H9 (cell line): Measurements from ENCODE around the gene FBN3. TPM values are rescaled to one million over a fixed set of nuclear protein-coding genes. Genes with fewer than 3 reads are reported as not detected.

Source experiments
- DNase-seq: peaks from one replicate; pipeline ENCODE4 v3.0.0-alpha.2; 2017
- H2AFZ ChIP-seq: one replicate; pipeline ENCODE4 v1.6.1; 2013; ENCODE audit warnings: mild to moderate bottlenecking, low read length, control low read depth, moderate library complexity
- H2AK5ac ChIP-seq: 2 replicates; pipeline ENCODE4 v1.6.1; 2013; ENCODE audit warnings: low read length, control low read depth, mixed read lengths; ENCODE audit not compliant: insufficient read length
- H2BK120ac ChIP-seq: one replicate; pipeline ENCODE4 v1.6.1; 2013; ENCODE audit warnings: low read depth, mild to moderate bottlenecking, low read length, control low read depth, inconsistent platforms; ENCODE audit not compliant: poor library complexity, severe bottlenecking
- H2BK12ac ChIP-seq: 2 replicates; pipeline ENCODE4 v1.6.1; 2013; ENCODE audit warnings: low read length, control low read depth, mixed read lengths, low read depth; ENCODE audit not compliant: insufficient read length
- H2BK15ac ChIP-seq: 2 replicates; pipeline ENCODE4 v1.6.1; 2013; ENCODE audit warnings: low read depth, low read length, control low read depth
- H2BK20ac ChIP-seq: one replicate; pipeline ENCODE4 v1.6.1; 2013; ENCODE audit warnings: low read depth, mild to moderate bottlenecking, low read length, control low read depth, inconsistent platforms; ENCODE audit not compliant: poor library complexity, severe bottlenecking
- H2BK5ac ChIP-seq: 2 replicates; pipeline ENCODE4 v1.6.1; 2013; ENCODE audit warnings: low read length, control low read depth, mixed read lengths; ENCODE audit not compliant: insufficient read length
- H3K14ac ChIP-seq: 2 replicates; pipeline ENCODE4 v1.6.1; 2013; ENCODE audit warnings: low read length, control low read depth; ENCODE audit not compliant: insufficient read depth
- H3K18ac ChIP-seq: 2 replicates; pipeline ENCODE4 v1.6.1; 2013; ENCODE audit warnings: low read depth, mild to moderate bottlenecking, mixed read lengths, low read length, control low read depth; ENCODE audit not compliant: insufficient read length
- H3K23ac ChIP-seq: 2 replicates; pipeline ENCODE4 v1.6.1; 2013; ENCODE audit warnings: low read length, control low read depth, mixed read lengths, low read depth; ENCODE audit not compliant: insufficient read length
- H3K23me2 ChIP-seq: 2 replicates; pipeline ENCODE4 v1.6.1; 2013; ENCODE audit warnings: low read depth, mild to moderate bottlenecking, mixed read lengths, low read length, control low read depth; ENCODE audit not compliant: insufficient read length, poor library complexity, severe bottlenecking
- H3K27ac ChIP-seq: 2 replicates; pipeline ENCODE4 v1.5.1; 2013; ENCODE audit warnings: low read length, control low read depth, mixed read lengths, low read depth; ENCODE audit not compliant: insufficient read length
- H3K27me3 ChIP-seq: 2 replicates; pipeline ENCODE4 v1.6.1; 2013; ENCODE audit warnings: low read length, control low read depth, inconsistent platforms; ENCODE audit not compliant: insufficient read depth
- H3K4ac ChIP-seq: 2 replicates; pipeline ENCODE4 v1.6.1; 2013; ENCODE audit warnings: low read depth, mild to moderate bottlenecking, control low read depth, inconsistent platforms, low read length, moderate library complexity
- H3K4me1 ChIP-seq: 2 replicates; pipeline ENCODE4 v1.6.1; 2013; ENCODE audit warnings: low read length, control low read depth, inconsistent platforms; ENCODE audit not compliant: insufficient read depth
- H3K4me2 ChIP-seq: 2 replicates; pipeline ENCODE4 v1.6.1; 2013; ENCODE audit warnings: low read length, control low read depth, mixed read lengths; ENCODE audit not compliant: insufficient read length, insufficient read depth
- H3K56ac ChIP-seq: 2 replicates; pipeline ENCODE4 v1.6.1; 2013; ENCODE audit warnings: low read depth, mild to moderate bottlenecking, mixed read lengths, low read length, control low read depth; ENCODE audit not compliant: insufficient read length
- H3K79me1 ChIP-seq: 2 replicates; pipeline ENCODE4 v1.6.1; 2013; ENCODE audit warnings: low read depth, mild to moderate bottlenecking, moderate library complexity, low read length, control low read depth, inconsistent platforms; ENCODE audit not compliant: insufficient read depth, poor library complexity, severe bottlenecking
- H3K79me2 ChIP-seq: 2 replicates; pipeline ENCODE4 v1.6.1; 2013; ENCODE audit warnings: low read length, control low read depth, inconsistent platforms; ENCODE audit not compliant: insufficient read depth
- H3K9ac ChIP-seq: 2 replicates; pipeline ENCODE4 v1.6.1; 2013; ENCODE audit warnings: low read length, control low read depth, mixed read lengths; ENCODE audit not compliant: insufficient read length; ENCODE audit errors: extremely low read depth
- H3K9me3 ChIP-seq: one replicate; pipeline ENCODE4 v1.6.1; 2013; ENCODE audit warnings: low read depth, low read length, inconsistent platforms; ENCODE audit not compliant: control insufficient read depth
- H3T11ph ChIP-seq: one replicate; pipeline ENCODE4 v1.6.1; 2013; ENCODE audit warnings: mild to moderate bottlenecking, low read length, control low read depth, inconsistent platforms
- H4K20me1 ChIP-seq: one replicate; pipeline ENCODE4 v1.6.1; 2013; ENCODE audit not compliant: control insufficient read depth, insufficient read length, insufficient read depth
- H4K5ac ChIP-seq: 2 replicates; pipeline ENCODE4 v1.6.1; 2013; ENCODE audit warnings: low read depth, mild to moderate bottlenecking, mixed read lengths, low read length, control low read depth; ENCODE audit not compliant: insufficient read length
- H4K8ac ChIP-seq: replicated peaks from 2 replicates; pipeline ENCODE4 v1.6.1; 2013; ENCODE audit warnings: low read length, control low read depth, mixed read lengths, low read depth; ENCODE audit not compliant: insufficient read length
- H4K91ac ChIP-seq: 2 replicates; pipeline ENCODE4 v1.6.1; 2013; ENCODE audit warnings: low read depth, mild to moderate bottlenecking, moderate library complexity, mixed read lengths, low read length, control low read depth; ENCODE audit not compliant: insufficient read length
- H3K27ac Mint-ChIP-seq, 3 experiments: 2 replicates in 2 of 3; 3 replicates in 1 of 3; pipeline ENCODE4 v1.8.0; 2020 to 2021; ENCODE audit warnings: mixed read lengths in 3 of 3, mild to moderate bottlenecking in 1 of 3, moderate library complexity in 1 of 3
- H3K27me3 Mint-ChIP-seq: 2 replicates; pipeline ENCODE4 v1.8.0; 2021; ENCODE audit warnings: low read depth, mild to moderate bottlenecking, moderate library complexity, mixed read lengths
- H3K36me3 Mint-ChIP-seq, 3 experiments: 2 replicates in 2 of 3; 3 replicates in 1 of 3; pipeline ENCODE4 v1.8.0; 2020 to 2021; ENCODE audit warnings: low read depth in 3 of 3, mixed read lengths in 3 of 3; ENCODE audit not compliant: insufficient read depth in 1 of 3
- H3K4me1 Mint-ChIP-seq, 2 experiments: 2 replicates each; pipeline ENCODE4 v1.8.0; 2020; ENCODE audit warnings: mixed read lengths in 2 of 2
- H3K4me3 Mint-ChIP-seq, 2 experiments: 2 replicates in 1 of 2; 3 replicates in 1 of 2; pipeline ENCODE4 v1.8.0; 2020 to 2021; ENCODE audit warnings: mild to moderate bottlenecking in 2 of 2, mixed read lengths in 2 of 2, moderate library complexity in 1 of 2
- H3K9me3 Mint-ChIP-seq, 2 experiments: 2 replicates in 1 of 2; 3 replicates in 1 of 2; pipeline ENCODE4 v1.8.0; 2020; ENCODE audit warnings: mild to moderate bottlenecking in 2 of 2, mixed read lengths in 2 of 2, moderate library complexity in 1 of 2
- WGBS: extraction: QIAGEN DNeasy Blood & Tissue Kit; methylation state at CpG from one replicate; pipeline ENCODE4 v1.1.7; 2013; ENCODE audit warnings: missing lambda C conversion rate, low lambda C conversion rate, mixed read lengths; ENCODE audit not compliant: insufficient read length; ENCODE audit errors: extremely low coverage; 5-methylcytosine and 5-hydroxymethylcytosine counted together
- total RNA-seq: library from RNA; stranded (reverse); gene quantifications from 2 replicates; pipeline ENCODE4 v1.2.1, GENCODE V29; 2021
- TF ChIP-seq, protein P1 (sequence below): fragments of 200-600 bp; sonication (generic); conservative IDR thresholded peaks from 3 replicates; pipeline ENCODE4 v1.8.0; 2021; ENCODE audit warnings: antibody characterized with exemption, mild to moderate bottlenecking

Gene FBN3
- total RNA-seq, 1 experiment from 2014 or later: 31.0 TPM

DNA sequence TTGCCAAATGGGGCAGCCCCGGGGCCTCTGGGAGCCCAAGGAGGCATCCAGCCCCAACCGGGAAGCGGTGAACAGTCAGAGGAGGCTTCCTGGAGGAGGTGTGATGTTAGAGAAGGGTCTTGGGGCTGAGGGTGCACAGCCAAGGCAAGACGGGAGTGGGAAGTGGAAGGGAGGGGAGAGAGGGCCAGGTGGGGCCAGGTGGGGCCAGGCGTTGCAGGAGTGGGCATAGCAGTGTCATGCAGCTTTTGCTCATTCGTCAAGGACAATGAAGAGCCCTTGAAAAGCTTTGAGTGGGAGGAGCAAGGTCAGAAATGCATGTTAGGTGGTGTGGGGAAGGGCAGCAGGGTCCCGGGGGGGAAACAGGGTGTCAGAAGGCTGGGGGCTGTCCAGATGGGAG lies 1.8 kb downstream of the FBN3 start:
- Histone ChIP-seq H3K79me1 (no peaks in the 10 kb centered on the region), H2BK20ac (no peak overlapping the region), H4K5ac (no peak overlapping the region), H2AK5ac (no peak overlapping the region), H3K23ac (no peak overlapping the region), H4K20me1 (no peaks in the 10 kb centered on the region), H3K27me3 (no peaks in the 10 kb centered on the region), H2BK5ac (no peak overlapping the region), H2AFZ (no peak overlapping the region), H3T11ph (no peak overlapping the region), H3K23me2 (peaks cover 6% of the 10 kb centered on the region), H2BK12ac (no peak overlapping the region), H3K56ac (no peak overlapping the region), H3K4me2 (no peak overlapping the region), H4K91ac (no peak overlapping the region), H3K4ac (no peak overlapping the region), H3K18ac (no peak overlapping the region), H3K27ac (no peak overlapping the region), H3K9ac (no peak overlapping the region), H4K8ac (no peak overlapping the region), H3K79me2 (no peaks in the 10 kb centered on the region), H2BK120ac (no peak overlapping the region), H2BK15ac (no peak overlapping the region), H3K9me3 (no peaks in the 10 kb centered on the region), H3K4me1 (no peaks in the 10 kb centered on the region), H3K14ac (no peak overlapping the region)
- no CpG with 5 or more reads among the region's 7 CpGs for WGBS
- Mint-ChIP-seq H3K4me1 (peaks cover 32 to 47% of the 10 kb centered on the region in 2 experiments), H3K27ac (peak overlapping the region in 2 of 3 experiments; percentile 61 to 86; a peak in 2 of 7 replicates), H3K36me3 (peaks cover 0 to 15% (median 9%) of the 10 kb centered on the region in 3 experiments; a peak in 3 of 7 replicates), H3K4me3 (peak overlapping the region; percentile 77 to 84), H3K9me3 (no peaks in the 10 kb centered on the region), H3K27me3 (peaks cover 3% of the 10 kb centered on the region)
- TF ChIP-seq, protein P1, sequence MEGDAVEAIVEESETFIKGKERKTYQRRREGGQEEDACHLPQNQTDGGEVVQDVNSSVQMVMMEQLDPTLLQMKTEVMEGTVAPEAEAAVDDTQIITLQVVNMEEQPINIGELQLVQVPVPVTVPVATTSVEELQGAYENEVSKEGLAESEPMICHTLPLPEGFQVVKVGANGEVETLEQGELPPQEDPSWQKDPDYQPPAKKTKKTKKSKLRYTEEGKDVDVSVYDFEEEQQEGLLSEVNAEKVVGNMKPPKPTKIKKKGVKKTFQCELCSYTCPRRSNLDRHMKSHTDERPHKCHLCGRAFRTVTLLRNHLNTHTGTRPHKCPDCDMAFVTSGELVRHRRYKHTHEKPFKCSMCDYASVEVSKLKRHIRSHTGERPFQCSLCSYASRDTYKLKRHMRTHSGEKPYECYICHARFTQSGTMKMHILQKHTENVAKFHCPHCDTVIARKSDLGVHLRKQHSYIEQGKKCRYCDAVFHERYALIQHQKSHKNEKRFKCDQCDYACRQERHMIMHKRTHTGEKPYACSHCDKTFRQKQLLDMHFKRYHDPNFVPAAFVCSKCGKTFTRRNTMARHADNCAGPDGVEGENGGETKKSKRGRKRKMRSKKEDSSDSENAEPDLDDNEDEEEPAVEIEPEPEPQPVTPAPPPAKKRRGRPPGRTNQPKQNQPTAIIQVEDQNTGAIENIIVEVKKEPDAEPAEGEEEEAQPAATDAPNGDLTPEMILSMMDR: no peak
- DNase-seq: no peak
